Lower leg skin (tissue), 4 donors: Measurements from ENCODE around the gene MAGI3. TPM values are rescaled to one million over a fixed set of nuclear protein-coding genes. Genes with fewer than 3 reads are reported as not detected.

Experiments
- DNase-seq, 2 donors: peaks; one replicate each; pipeline ENCODE4 v3.0.0-alpha.2; 2019; ENCODE audit warnings: low spot score in 2 of 2
- H3K4me3 ChIP-seq: fragments of 200-600 bp; sonication (generic); 2 replicates; pipeline ENCODE4 v1.5.1; 2017; ENCODE audit warnings: mild to moderate bottlenecking, low read depth; ENCODE audit not compliant: poor library complexity, severe bottlenecking
- POLR2A ChIP-seq, 2 donors: fragments of 450-650 bp; IDR thresholded peaks; one replicate each; pipeline ENCODE4 v1.6.1; 2016 to 2017; ENCODE audit warnings: antibody characterized with exemption in 2 of 2, mild to moderate bottlenecking in 1 of 2, moderate library complexity in 1 of 2
- WGBS, 2 donors: methylation state at CpG; one replicate each; pipeline ENCODE4 v1.1.5; 2018; 5-methylcytosine and 5-hydroxymethylcytosine counted together
- intact Hi-C: fragments of 100-400 bp; cut with DNase I; formaldehyde crosslinking; loops from one replicate; pipeline ENCODE4 v1.15.0; 2023; ENCODE audit warnings: low total_unique reads
- total RNA-seq, 4 donors: library from RNA; depleted of rRNA; stranded (reverse); fragments of >200 nt; gene quantifications; one replicate each; pipeline ENCODE4 v1.1.0, GENCODE V29; 2016
- TF ChIP-seq, protein P1 (sequence below), 3 donors: fragments of 450-650 bp; IDR thresholded peaks; one replicate each; pipeline ENCODE4 v1.5.1; 2016; ENCODE audit warnings: antibody characterized with exemption in 3 of 3, mild to moderate bottlenecking in 3 of 3, moderate library complexity in 2 of 3

Gene MAGI3
- total RNA-seq, 4 donors from 2014 or later = 6.8 to 14.2 (median 10.3) TPM

DNA sequence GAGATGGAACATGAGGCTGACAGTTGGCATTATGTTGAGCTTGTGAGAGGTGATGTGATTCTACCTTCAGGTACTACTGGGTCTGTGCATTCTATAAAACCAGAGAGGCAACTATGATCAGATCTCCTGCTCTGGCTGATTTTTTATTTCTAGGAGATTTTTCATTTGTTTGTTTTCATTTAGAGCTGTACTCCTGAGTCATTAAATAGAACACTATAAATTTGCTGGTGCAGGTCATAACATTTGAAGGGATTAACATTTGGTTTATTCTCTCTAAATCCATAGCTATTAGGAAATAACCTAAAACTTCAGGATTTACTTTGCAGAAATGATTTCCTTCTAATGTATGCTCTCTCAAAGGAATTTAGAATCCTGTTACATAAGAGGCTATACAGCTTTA is 42.9 kb downstream of the MAGI3 start:
- no peak for TF ChIP-seq POLR2A (IDR thresholded peaks at IDR 0.05)
- TF ChIP-seq, protein P1, sequence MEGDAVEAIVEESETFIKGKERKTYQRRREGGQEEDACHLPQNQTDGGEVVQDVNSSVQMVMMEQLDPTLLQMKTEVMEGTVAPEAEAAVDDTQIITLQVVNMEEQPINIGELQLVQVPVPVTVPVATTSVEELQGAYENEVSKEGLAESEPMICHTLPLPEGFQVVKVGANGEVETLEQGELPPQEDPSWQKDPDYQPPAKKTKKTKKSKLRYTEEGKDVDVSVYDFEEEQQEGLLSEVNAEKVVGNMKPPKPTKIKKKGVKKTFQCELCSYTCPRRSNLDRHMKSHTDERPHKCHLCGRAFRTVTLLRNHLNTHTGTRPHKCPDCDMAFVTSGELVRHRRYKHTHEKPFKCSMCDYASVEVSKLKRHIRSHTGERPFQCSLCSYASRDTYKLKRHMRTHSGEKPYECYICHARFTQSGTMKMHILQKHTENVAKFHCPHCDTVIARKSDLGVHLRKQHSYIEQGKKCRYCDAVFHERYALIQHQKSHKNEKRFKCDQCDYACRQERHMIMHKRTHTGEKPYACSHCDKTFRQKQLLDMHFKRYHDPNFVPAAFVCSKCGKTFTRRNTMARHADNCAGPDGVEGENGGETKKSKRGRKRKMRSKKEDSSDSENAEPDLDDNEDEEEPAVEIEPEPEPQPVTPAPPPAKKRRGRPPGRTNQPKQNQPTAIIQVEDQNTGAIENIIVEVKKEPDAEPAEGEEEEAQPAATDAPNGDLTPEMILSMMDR (IDR thresholded peaks at IDR 0.05) = no peak
- no peak overlapping the region for H3K4me3 ChIP-seq
- intact Hi-C loops = no loop called here
- DNase-seq = no peak

DNA sequence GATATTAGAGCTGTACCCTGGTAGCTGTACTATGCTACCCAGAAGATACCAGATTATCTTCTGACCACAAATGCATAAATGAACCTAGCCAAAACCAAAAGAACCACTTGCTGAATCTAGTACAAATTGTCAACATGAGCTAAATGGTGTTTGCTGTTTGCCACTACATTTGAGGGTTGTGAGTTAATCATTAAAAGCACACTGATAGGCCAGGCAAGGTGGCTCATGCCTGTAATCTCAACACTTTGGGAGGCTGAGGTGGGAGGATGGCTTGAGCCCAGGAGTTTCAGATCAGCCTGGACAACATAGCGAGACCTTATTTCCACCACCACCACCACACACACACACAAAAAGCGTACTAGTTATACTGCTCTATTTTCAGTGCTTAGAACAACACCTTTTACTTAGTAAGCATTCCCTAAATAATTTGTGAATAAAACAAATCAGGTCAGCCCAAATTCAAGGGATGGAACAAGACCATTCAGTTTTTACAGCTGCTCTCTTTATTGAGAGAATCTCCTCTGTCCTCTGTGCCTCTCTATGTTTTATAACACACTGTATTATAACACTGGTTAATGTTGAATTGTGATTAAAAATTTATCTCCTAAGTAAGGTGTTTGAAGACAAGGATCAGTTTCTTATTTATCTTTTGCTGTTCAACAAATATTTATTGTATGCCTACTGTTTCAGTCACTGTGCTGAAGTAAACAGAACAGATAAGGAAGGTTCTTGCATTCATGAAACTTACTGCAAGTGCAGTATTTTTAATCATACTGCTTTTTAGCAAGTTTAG is 44.0 kb downstream of the MAGI3 start:
- intact Hi-C loops = no loop called here
- H3K4me3 ChIP-seq = no peak overlapping the region
- WGBS, 2 donors = 94 to 99% methylated on average over 2 of the region's 2 CpGs
- TF ChIP-seq, protein P1 (IDR thresholded peaks at IDR 0.05) = no peak
- no peak for TF ChIP-seq POLR2A (IDR thresholded peaks at IDR 0.05)
- DNase-seq = no peak

DNA sequence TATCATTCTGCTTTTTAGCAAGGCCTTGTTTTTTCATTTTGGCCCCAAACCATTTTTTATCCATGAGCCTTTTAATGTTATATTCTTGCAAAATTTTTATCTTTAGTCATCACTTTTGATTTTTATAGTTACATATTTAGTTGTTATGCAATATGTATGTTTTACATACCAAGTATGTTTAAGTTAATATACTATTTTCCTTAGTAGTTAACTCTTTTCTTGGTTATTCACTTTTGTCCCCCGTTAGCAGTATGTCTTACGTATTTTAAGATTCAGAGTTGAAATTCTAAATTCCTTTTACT is 44.5 kb downstream of the MAGI3 start:
- TF ChIP-seq, protein P1 (IDR thresholded peaks at IDR 0.05) = no peak
- TF ChIP-seq POLR2A (IDR thresholded peaks at IDR 0.05) = no peak
- no peak for DNase-seq
- 95 to 97% methylated on average over 2 of the region's 2 CpGs for WGBS, 2 donors
- H3K4me3 ChIP-seq = no peak overlapping the region
- intact Hi-C loops = no loop called here

DNA sequence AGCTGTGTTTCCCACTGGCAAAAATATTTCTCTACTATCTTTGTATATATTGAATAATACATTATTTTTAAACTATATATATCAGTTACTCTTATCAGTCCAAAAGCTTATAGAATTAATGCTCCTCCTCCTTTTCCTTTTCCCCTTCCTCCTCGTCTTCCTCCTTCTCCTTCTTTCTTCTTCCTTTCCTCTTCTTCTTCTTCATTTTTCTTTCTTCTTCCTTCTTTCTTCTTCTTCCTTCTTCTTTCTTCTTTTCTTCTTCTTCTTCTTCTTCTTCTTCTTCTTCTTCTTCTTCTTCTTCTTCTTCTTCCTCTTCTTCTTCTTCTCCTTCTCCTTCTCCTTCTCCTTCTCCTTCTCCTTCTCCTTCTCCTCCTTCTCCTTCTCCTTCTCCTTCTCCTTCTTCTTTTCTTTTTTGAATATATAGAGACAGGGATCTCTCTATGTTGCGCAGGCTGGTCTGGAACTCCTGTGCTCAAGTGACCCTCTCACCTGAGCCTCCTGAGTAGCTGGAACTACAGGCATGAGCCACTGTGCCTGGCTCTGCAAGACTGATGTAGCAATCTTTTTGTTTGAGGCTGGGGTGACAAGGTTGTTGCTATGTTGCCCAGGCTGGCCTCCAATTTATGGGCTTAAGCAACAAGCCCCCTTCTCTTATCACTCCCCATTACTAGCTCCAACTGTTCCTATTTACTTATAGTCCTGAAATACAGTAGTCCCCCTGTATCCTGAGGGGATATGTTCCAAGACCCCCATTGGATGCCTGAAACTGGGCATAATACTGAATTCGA is 47.4 kb downstream of the MAGI3 start:
- no peak for DNase-seq
- TF ChIP-seq, protein P1 (IDR thresholded peaks at IDR 0.05) = no peak
- no peak for TF ChIP-seq POLR2A (IDR thresholded peaks at IDR 0.05)
- intact Hi-C loops = no loop called here
- H3K4me3 ChIP-seq = no peak overlapping the region
- WGBS, 2 donors = 89 to 99% methylated on average over 3 of the region's 3 CpGs

DNA sequence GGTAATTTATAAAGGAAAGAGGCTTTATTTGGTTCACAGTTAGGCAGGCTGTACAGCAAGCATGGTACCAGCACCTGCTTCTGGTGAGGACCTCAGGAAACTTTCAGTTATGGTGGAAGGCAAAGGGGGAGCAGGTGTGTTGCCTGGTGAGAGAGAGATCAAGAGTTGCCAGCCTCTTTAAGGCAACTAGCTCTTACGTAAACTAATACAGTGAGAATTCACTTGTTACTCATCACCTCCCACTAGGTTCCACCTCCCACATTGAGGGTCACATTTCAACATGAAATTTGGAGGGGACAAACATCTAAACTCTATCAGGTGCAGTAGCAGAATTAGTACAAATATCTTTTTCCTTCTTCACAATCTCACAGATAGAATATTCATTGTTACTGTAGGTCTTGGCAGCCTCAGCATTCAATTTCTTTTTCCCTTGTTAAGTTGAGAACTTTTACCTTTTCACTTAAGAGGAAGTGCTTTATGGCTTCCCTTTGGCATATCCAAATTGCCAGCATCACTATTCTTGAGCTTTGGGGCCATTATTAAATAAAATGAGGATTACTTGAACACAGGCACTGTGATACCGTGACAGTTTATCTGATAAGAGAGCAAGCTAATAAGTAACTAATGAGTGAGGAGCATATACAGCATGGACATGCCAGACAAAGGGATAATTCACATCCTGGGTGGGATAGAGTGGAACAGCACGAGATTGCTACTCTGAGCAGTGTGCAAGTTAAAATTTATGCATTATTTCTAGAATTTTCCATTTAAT is 48.4 kb downstream of the MAGI3 start:
- H3K4me3 ChIP-seq = no peak overlapping the region
- 82 to 86% methylated on average over 3 of the region's 3 CpGs for WGBS, 2 donors
- TF ChIP-seq POLR2A (IDR thresholded peaks at IDR 0.05) = no peak
- no peak for DNase-seq
- intact Hi-C loops = no loop called here

DNA sequence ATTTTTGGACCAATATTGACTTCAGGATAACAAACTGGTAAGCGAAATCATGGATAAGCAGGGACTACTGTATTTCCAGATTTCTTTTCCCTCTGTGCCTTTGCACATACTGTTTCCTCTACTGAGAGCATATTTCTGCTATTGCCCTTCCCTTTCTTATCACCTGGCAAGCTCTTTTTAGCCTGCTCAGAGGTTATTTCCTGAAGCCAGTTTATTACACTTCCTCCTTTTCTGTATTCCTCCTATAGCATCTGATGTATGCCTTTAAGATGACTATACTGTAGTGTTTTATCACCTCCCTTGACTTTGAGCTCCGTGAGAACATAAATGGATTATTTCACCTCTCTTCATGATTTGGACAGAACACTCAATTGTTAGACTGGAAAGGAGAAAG is 49.0 kb downstream of the MAGI3 start:
- no peak for DNase-seq
- WGBS, 2 donors = 78 to 91% methylated on average over 2 of the region's 2 CpGs
- no peak overlapping the region for H3K4me3 ChIP-seq
- TF ChIP-seq, protein P1 (IDR thresholded peaks at IDR 0.05) = no peak
- no peak for TF ChIP-seq POLR2A (IDR thresholded peaks at IDR 0.05)
- intact Hi-C loops = no loop called here
